Stimulated activated naive CD4-positive, alpha-beta T cell treated with Interleukin-2 at 50 U/mL for 16 hours (primary cell): ENCODE data around the gene STPG3.

Source experiments
- DNase-seq: peaks from one replicate; lab custom pipeline; 2025; lab: John Stamatoyannopoulos, UW

STPG3 gene

DNA sequence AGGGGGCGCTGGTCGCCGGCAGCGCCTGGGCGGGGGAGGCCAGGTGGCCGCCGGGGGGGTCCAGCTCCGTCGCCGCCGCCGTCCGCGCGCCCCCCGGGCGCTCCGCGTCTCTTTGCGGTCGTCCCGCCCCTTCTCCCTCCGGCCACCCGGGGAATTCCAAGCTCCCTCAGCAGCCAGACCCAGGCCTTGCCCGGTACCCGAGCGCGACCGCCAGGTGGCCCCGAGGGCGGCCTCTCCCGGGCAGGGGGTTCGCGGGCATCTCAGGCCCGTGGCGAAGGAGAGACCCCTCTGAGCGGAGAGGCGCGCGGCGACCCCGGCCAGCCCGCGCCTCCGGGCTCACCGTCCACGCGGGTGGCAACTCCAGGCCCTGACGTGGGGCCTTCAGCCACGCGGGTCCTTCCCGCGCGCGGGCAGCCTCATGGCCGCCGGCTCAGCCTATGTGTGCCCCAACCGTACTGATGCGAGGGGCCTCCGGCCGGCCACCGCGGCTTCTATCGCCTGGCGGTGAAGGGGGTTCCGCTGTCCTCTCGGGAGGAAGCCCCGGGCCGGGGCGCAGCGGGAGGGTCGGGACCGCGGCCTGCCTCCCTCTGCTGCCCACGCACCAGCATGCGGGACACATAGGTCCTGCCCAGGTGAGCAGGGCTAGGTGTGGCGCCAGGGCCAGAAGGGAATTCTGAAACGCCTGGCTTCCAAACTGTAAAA, 51.5 kb downstream of the STPG3 start:
- peak; percentile 59 for DNase-seq
